Peyer's patch (tissue), 4 donors: ENCODE data around the gene BOC. TPM values are rescaled to one million over a fixed set of nuclear protein-coding genes. Genes with fewer than 3 reads are reported as not detected.

Experiments used
- DNase-seq, 3 donors: peaks; one replicate each; pipeline ENCODE4 v3.0.0-alpha.2; 2017 to 2019
- H3K27ac ChIP-seq, 4 donors: fragments of 200-600 bp; sonication (generic); one replicate each; pipeline ENCODE4 v1.5.1; 2016 to 2019
- H3K27me3 ChIP-seq, 2 donors: fragments of 200-600 bp; sonication (generic); one replicate each; pipeline ENCODE4 v1.5.1; 2019
- H3K36me3 ChIP-seq, 3 donors: fragments of 200-600 bp; sonication (generic); one replicate each; pipeline ENCODE4 v1.5.1; 2016 to 2019
- H3K4me1 ChIP-seq, 4 donors: fragments of 200-600 bp; sonication (generic); one replicate each; pipeline ENCODE4 v1.5.1; 2016 to 2019
- H3K4me3 ChIP-seq, 4 donors: fragments of 200-600 bp; sonication (generic); 1 replicate in 3 of 4; 2 replicates in 1 of 4; pipeline ENCODE4 v1.5.1; 2016 to 2019; ENCODE audit warnings: mild to moderate bottlenecking in 1 of 4
- H3K9me3 ChIP-seq, 4 donors: fragments of 200-600 bp; sonication (generic); one replicate each; pipeline ENCODE4 v1.5.1; 2016 to 2019; ENCODE audit warnings: mild to moderate bottlenecking in 1 of 4
- CTCF ChIP-seq, 6 experiments: fragments of 450-650 bp in 4 of 6; fragments of 200-600 bp in 2 of 6; sonication (generic) in 1 of 6; IDR thresholded peaks; one replicate each; pipeline ENCODE4 v1.5.1; 2017 to 2019; ENCODE audit warnings: antibody characterized with exemption in 6 of 6, mild to moderate bottlenecking in 3 of 6, moderate library complexity in 1 of 6
- POLR2A ChIP-seq, 2 donors: fragments of 450-650 bp; IDR thresholded peaks; one replicate each; pipeline ENCODE4 v1.5.1; 2017; ENCODE audit warnings: antibody characterized with exemption in 2 of 2, mild to moderate bottlenecking in 2 of 2, moderate library complexity in 2 of 2
- total RNA-seq, 4 donors: library from RNA; depleted of rRNA; stranded (reverse); fragments of >200 nt; gene quantifications; one replicate each; pipeline ENCODE4 v1.1.0, GENCODE V29; 2016

BOC gene
- total RNA-seq, 4 donors from 2014 or later: 4.2 to 31.4 (median 13.2) TPM

- no peaks in the 10 kb centered on the region for H3K9me3 ChIP-seq
- no peak for TF ChIP-seq POLR2A (IDR thresholded peaks at IDR 0.05)
- no peak for TF ChIP-seq CTCF (IDR thresholded peaks at IDR 0.05)
- no peaks in the 10 kb centered on the region for H3K4me1 ChIP-seq
- H3K36me3 ChIP-seq: no peaks in the 10 kb centered on the region
- no peaks in the 10 kb centered on the region for H3K27me3 ChIP-seq
- H3K27ac ChIP-seq: no peak overlapping the region
- no peak overlapping the region for H3K4me3 ChIP-seq
- DNase-seq: no peak
Measured at GRCh38 chr3:113173102-113173501, 38.3 kb upstream of the BOC start.

DNA sequence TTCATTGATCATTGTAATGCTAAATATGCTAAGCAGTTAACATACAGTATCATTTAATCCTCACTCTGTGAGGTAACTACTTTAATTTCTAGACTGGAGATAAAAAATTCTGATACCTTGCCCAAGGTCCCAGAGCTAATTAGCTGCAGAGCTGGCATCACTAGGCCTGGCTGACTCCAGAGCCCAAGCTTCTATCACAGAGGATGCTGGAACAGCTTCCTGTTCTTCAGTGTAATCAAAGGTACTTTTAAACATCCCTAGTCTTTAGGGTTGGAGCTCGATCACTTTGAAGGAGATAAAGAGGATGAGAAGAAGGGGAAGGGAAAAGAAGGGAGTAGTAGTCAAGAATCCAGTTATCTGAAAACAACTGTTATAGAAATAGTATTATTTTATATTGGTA is 37.1 kb upstream of the BOC start:
- DNase-seq: no peak
- TF ChIP-seq CTCF (IDR thresholded peaks at IDR 0.05) (no peak), POLR2A (IDR thresholded peaks at IDR 0.05) (no peak)
- H3K9me3 ChIP-seq: no peaks in the 10 kb centered on the region
- H3K4me3 ChIP-seq: no peak overlapping the region
- no peaks in the 10 kb centered on the region for H3K4me1 ChIP-seq
- no peaks in the 10 kb centered on the region for H3K36me3 ChIP-seq
- H3K27me3 ChIP-seq: no peaks in the 10 kb centered on the region
- no peak overlapping the region for H3K27ac ChIP-seq

DNA sequence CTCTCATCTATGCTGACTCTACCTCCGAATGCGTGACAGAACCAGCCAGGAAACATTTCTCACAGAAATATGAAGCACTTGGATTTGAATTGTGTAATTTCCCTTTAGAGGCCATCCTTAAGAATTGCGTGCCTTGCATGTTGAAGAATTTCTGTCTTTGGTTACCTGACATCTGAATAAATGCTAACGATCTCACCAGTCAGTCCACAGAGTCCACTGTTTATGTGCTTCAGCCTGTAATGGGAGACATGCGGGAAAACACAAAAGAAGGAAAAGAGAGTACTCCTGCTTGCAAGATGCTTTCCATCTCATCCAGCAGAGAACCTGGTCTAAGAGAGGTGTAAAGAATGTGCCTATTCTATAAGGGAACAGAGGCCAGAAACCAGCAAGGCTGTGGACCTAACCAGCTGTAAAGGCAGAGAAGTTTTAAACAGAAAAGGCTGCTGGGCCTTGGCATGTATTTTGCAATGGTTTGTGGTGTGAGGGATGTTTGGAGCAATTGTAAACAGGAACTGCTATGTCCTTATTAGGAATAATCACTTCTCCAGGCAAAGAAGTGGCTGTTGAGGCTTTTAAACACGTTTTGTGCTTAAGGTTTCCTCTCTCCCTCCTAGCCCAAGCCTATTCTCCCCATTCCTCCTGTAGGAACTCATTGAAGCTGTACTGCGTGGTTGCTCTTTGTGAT is 36.4 kb upstream of the BOC start:
- no peaks in the 10 kb centered on the region for H3K27me3 ChIP-seq
- H3K27ac ChIP-seq: no peak overlapping the region
- no peaks in the 10 kb centered on the region for H3K9me3 ChIP-seq
- no peak overlapping the region for H3K4me3 ChIP-seq
- H3K36me3 ChIP-seq: no peaks in the 10 kb centered on the region
- DNase-seq: no peak
- no peaks in the 10 kb centered on the region for H3K4me1 ChIP-seq
- no peak for TF ChIP-seq CTCF (IDR thresholded peaks at IDR 0.05)
- no peak for TF ChIP-seq POLR2A (IDR thresholded peaks at IDR 0.05)

- Histone ChIP-seq H3K27me3 (no peaks in the 10 kb centered on the region), H3K27ac (no peak overlapping the region), H3K4me1 (no peaks in the 10 kb centered on the region), H3K9me3 (no peaks in the 10 kb centered on the region), H3K36me3 (no peaks in the 10 kb centered on the region), H3K4me3 (no peak overlapping the region)
- DNase-seq: no peak
- TF ChIP-seq POLR2A (IDR thresholded peaks at IDR 0.05) (no peak), CTCF (IDR thresholded peaks at IDR 0.05) (no peak)
Measured at GRCh38 chr3:113177526-113177925, 33.8 kb upstream of the BOC start.

- no peak for DNase-seq
- Histone ChIP-seq H3K27ac (no peak overlapping the region), H3K4me3 (no peak overlapping the region), H3K27me3 (no peaks in the 10 kb centered on the region), H3K9me3 (no peaks in the 10 kb centered on the region), H3K4me1 (no peaks in the 10 kb centered on the region), H3K36me3 (no peaks in the 10 kb centered on the region)
- TF ChIP-seq POLR2A (IDR thresholded peaks at IDR 0.05): no peak
Measured at GRCh38 chr3:113179235-113179824, 32.0 kb upstream of the BOC start.

DNA sequence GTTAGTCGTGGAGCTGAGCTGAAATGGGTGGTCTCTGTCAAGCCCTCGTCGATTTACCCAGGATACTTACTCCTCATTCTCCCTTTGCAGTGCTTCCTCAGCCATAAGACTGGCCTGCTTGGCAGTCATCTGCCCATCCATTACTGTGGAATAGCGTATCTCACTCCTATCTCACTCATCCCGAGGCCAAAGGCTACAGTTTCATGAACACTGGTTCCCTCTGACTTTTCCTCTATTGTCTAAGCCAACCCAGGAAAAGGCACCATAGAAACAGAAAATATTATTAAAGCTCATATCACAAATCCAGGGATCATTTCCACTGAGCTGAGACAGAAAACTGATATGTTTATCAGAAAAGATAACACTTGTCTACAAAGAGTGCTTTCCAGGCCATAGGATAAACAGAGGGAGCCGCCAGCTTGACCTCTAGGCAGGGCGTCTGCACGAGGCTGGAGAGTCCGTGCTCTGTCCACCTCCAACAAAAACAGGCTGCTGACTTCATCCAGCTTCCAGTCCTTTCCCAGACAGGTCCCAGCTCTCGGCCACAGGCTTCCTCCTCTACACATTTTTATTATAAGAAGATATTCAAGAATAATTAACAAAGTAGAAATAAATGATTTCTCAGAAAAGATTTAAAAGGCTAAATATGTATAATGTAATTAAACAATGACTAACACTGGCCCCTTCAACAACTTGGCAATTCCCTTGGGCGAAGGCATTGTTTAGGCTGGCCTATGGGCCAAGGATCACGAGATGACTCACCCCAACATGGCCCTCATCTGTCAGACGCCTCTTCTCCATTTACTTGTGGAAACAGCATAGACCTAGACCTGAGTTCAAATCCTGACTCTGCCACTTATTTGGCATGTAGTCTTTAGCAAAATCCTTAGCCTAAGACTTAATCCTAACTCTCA is 27.4 kb upstream of the BOC start:
- H3K27ac ChIP-seq: no peak overlapping the region
- no peaks in the 10 kb centered on the region for H3K36me3 ChIP-seq
- TF ChIP-seq POLR2A (IDR thresholded peaks at IDR 0.05) (no peak), CTCF (IDR thresholded peaks at IDR 0.05) (no peak)
- DNase-seq: no peak
- no peaks in the 10 kb centered on the region for H3K4me1 ChIP-seq
- H3K27me3 ChIP-seq: no peaks in the 10 kb centered on the region
- no peaks in the 10 kb centered on the region for H3K9me3 ChIP-seq
- H3K4me3 ChIP-seq: no peak overlapping the region
